ENCODE measurements around the gene PRRT2. TPM values are rescaled to one million over a fixed set of nuclear protein-coding genes. Genes with fewer than 3 reads are reported as not detected.

Gene PRRT2
- total and polyA plus RNA-seq, 2 donors (not counting 3 experiments of a cell fraction or from before 2014, with no cell fraction given): 3.3 TPM

DNA sequence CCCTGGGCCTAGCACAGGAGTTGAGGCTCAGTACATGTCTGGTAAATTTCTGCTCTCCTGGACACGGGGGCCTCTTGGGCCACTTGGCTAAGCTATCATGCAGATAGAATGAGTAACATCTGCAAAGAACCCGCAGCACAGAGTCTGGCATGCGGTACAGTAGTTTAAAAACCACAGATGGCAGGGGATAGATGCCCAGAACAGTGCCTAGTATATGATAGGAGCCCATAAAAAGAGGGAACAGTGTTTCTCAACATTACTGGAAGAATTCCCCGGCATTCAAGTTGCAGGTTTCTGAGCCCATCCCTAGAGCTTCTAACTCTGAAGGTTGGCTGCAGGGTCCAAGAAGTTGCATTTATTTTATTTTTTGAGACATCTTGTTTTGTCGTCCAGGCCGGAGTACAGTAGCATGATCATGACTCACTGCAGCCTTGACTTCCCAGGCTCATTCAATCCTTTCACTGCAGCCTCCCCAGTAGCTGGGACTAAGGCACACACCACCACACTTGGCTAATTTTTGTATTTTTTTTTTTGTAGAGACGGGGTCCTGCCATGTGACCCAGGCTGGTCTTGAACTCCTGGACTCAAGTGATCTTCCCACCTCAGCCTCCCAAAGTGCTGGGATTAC is 45.3 kb downstream of the PRRT2 start:
- intact Hi-C loops (cut with micrococcal nuclease): no loop called here
- peaks cover 10% of the 10 kb centered on the region for H3K4me1 ChIP-seq (ENCODE audit: control insufficient read depth, extremely low read depth, insufficient read depth, low read length)
- H3K9me1 ChIP-seq (replicated peaks; ENCODE audit: control insufficient read depth, extremely low read depth, insufficient read depth, low read length): no peaks in the 10 kb centered on the region
- no peaks in the 10 kb centered on the region for H3K27me3 ChIP-seq (ENCODE audit: control insufficient read depth in 2 of 2, insufficient read depth in 2 of 2, low read length in 2 of 2)
- no peak for FAIRE-seq
- no peak overlapping the region for H3K4me3 ChIP-seq (replicated peaks in 1 of 3; ENCODE audit: insufficient read depth in 1 of 3, low read depth in 1 of 3, low read length in 3 of 3)
- no peak overlapping the region for H3K9ac ChIP-seq (replicated peaks; ENCODE audit: extremely low read depth, insufficient read depth, low read length)
- dilution Hi-C loops (cut with MboI; ENCODE audit: extremely low pct_ligation_motif_present, low sequenced_read_pairs): no loop called here
- peaks cover 10% of the 10 kb centered on the region for H3K79me2 ChIP-seq (ENCODE audit: control insufficient read depth, insufficient read depth, low read length)
- no peaks in the 10 kb centered on the region for H4K20me1 ChIP-seq (replicated peaks; ENCODE audit: control insufficient read depth, extremely low read depth, insufficient read depth, low read length)
- H3K36me3 ChIP-seq (ENCODE audit: control insufficient read depth in 2 of 2, extremely low read depth in 1 of 2, insufficient read depth in 2 of 2, low read length in 2 of 2): peaks cover 0 to 19% of the 10 kb centered on the region in 2 experiments
- ChIA-PET CTCF (interaction anchor here (2.5 kb wide), 1 partner anchor 9 kb away, joined by 24 read pairs; no protein-coding TSS in a partner anchor), POLR2A (no interaction called here)
- no peaks in the 10 kb centered on the region for H3K9me3 ChIP-seq (replicated peaks; ENCODE audit: control insufficient read depth, insufficient read depth, low read length)
- no peak for DNase-seq (ENCODE audit: low read depth, low spot score)
- H3K27ac ChIP-seq (ENCODE audit: insufficient read depth, low read depth, low read length): no peak overlapping the region
- H2AFZ ChIP-seq (ENCODE audit: low read depth, low read length): no peak overlapping the region
- H3K4me2 ChIP-seq (ENCODE audit: insufficient read depth, low read length): no peak overlapping the region
- BruUV-seq (replicated peaks): no TSS peak
- TF ChIP-seq POLR2AphosphoS5 (IDR thresholded peaks at IDR 0.05; ENCODE audit: insufficient read depth, low read depth, low read length): peak; percentile 15
- TF ChIP-seq MYC (IDR thresholded peaks at IDR 0.05; ENCODE audit: low read depth, low read length): no peak

DNA sequence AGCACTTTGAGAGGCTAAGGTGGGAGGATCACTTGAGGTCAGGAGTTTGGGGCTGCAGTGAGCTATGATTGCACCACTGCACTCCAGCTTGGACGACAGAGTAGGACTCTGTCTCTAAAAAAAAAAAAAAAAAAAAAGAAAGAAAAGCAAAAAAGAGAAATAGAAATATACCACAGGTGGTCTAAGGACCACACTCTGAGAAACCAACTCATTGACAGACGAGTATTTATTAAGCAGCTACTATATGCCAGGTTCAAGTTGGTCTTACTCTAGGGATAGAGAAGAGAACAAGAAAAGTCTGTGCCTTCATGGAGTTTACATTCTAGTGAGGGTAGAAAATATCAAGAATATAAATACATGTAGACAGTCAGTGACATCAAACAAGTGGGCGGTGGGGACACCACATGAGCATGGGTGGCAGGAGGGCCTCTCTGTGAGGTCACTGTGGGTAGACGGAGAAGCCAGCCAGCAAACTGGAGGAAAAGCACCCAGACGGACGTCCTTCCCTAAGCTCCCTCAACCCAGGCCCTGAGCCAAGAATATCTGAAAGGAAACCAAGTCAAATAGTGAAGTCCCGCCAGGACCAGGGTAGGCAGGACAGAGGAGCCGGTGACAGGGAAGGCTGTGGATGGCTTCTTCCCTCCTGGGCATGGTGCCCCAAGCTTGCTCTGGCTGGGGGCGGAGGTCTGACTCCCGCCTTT is 46.3 kb downstream of the PRRT2 start:
- CTCF ChIA-PET: interaction anchor here (2.5 kb wide), 1 partner anchor 10 kb away, joined by 24 read pairs; no protein-coding TSS in a partner anchor

More for the DNA sequence above, 46.3 kb downstream of the PRRT2 start:
- no peaks in the 10 kb centered on the region for H3K9me3 ChIP-seq (replicated peaks; ENCODE audit: control insufficient read depth, insufficient read depth, low read length)
- TF ChIP-seq MYC (IDR thresholded peaks at IDR 0.05; ENCODE audit: low read depth, low read length) (no peak), JUN (IDR thresholded peaks at IDR 0.05; ENCODE audit: borderline replicate concordance, insufficient read depth, insufficient read length, low read depth) (no peak), EZH2 (IDR thresholded peaks at IDR 0.05; ENCODE audit: borderline replicate concordance, low read depth, low read length, severe bottlenecking) (no peak), POLR2AphosphoS5 (IDR thresholded peaks at IDR 0.05; ENCODE audit: insufficient read depth, low read depth, low read length) (no peak)
- TF ChIP-seq, protein P1, sequence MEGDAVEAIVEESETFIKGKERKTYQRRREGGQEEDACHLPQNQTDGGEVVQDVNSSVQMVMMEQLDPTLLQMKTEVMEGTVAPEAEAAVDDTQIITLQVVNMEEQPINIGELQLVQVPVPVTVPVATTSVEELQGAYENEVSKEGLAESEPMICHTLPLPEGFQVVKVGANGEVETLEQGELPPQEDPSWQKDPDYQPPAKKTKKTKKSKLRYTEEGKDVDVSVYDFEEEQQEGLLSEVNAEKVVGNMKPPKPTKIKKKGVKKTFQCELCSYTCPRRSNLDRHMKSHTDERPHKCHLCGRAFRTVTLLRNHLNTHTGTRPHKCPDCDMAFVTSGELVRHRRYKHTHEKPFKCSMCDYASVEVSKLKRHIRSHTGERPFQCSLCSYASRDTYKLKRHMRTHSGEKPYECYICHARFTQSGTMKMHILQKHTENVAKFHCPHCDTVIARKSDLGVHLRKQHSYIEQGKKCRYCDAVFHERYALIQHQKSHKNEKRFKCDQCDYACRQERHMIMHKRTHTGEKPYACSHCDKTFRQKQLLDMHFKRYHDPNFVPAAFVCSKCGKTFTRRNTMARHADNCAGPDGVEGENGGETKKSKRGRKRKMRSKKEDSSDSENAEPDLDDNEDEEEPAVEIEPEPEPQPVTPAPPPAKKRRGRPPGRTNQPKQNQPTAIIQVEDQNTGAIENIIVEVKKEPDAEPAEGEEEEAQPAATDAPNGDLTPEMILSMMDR (IDR thresholded peaks at IDR 0.05; ENCODE audit: extremely low read depth in 1 of 2, insufficient read depth in 1 of 2, low read depth in 1 of 2, low read length in 2 of 2): no peak
- H3K4me3 ChIP-seq (replicated peaks in 1 of 3; ENCODE audit: insufficient read depth in 1 of 3, low read depth in 1 of 3, low read length in 3 of 3): no peak overlapping the region
- H3K79me2 ChIP-seq (ENCODE audit: control insufficient read depth, insufficient read depth, low read length): peaks cover 14% of the 10 kb centered on the region
- H2AFZ ChIP-seq (ENCODE audit: low read depth, low read length): no peak overlapping the region
- H4K20me1 ChIP-seq (replicated peaks; ENCODE audit: control insufficient read depth, extremely low read depth, insufficient read depth, low read length): no peaks in the 10 kb centered on the region
- peaks cover 0 to 19% of the 10 kb centered on the region in 2 experiments for H3K36me3 ChIP-seq (ENCODE audit: control insufficient read depth in 2 of 2, extremely low read depth in 1 of 2, insufficient read depth in 2 of 2, low read length in 2 of 2)
- FAIRE-seq (no peak), DNase-seq (ENCODE audit: low read depth, low spot score) (no peak)
- intact Hi-C loops (cut with micrococcal nuclease) (no loop called here), dilution Hi-C loops (cut with MboI; ENCODE audit: extremely low pct_ligation_motif_present, low sequenced_read_pairs) (no loop called here)
- TSS peak; percentile 12 for BruUV-seq (replicated peaks)
- H3K9ac ChIP-seq (replicated peaks; ENCODE audit: extremely low read depth, insufficient read depth, low read length): no peak overlapping the region
- peaks cover 7% of the 10 kb centered on the region for H3K4me1 ChIP-seq (ENCODE audit: control insufficient read depth, extremely low read depth, insufficient read depth, low read length)
- no peak overlapping the region for H3K4me2 ChIP-seq (ENCODE audit: insufficient read depth, low read length)
- POLR2A ChIA-PET: no interaction called here
- H3K9me1 ChIP-seq (replicated peaks; ENCODE audit: control insufficient read depth, extremely low read depth, insufficient read depth, low read length): no peaks in the 10 kb centered on the region
- H3K27me3 ChIP-seq (ENCODE audit: control insufficient read depth in 2 of 2, insufficient read depth in 2 of 2, low read length in 2 of 2): no peaks in the 10 kb centered on the region
- H3K27ac ChIP-seq (ENCODE audit: insufficient read depth, low read depth, low read length): no peak overlapping the region

Data from endothelial cell of umbilical vein (primary cell).